Renal pelvis (tissue), 4 donors: ENCODE measurements around the gene KCNIP4. TPM values are rescaled to one million over a fixed set of nuclear protein-coding genes. Genes with fewer than 3 reads are reported as not detected.
"Not testable (repeated sequence)": the region's sequence is repeated elsewhere in the genome, so short reads cannot be mapped to it uniquely, and the experiment has no call there.

Source experiments
- DNase-seq: peaks from one replicate; pipeline ENCODE4 v3.0.0-alpha.2; 2013
- polyA plus RNA-seq, 3 donors: library from polyadenylated mRNA; unstranded; fragments of 120-200 nt; gene quantifications; one replicate each; pipeline ENCODE4 v1.2.1, GENCODE V29; 2013; ENCODE audit not compliant: insufficient read length in 3 of 3

The KCNIP4 gene
- polyA plus RNA-seq, 3 donors, result 9.3 to 12.2 (median 11.4) TPM

GRCh38 chr4:21374641-21375368 lies 573.8 kb downstream of the KCNIP4 start:
- DNase-seq, result no peak

GRCh38 chr4:21367567-21367966 lies 581.0 kb downstream of the KCNIP4 start:
- no peak for DNase-seq

GRCh38 chr4:21366840-21367239 lies 581.7 kb downstream of the KCNIP4 start:
- DNase-seq, result no peak

GRCh38 chr4:21366312-21366711 lies 582.3 kb downstream of the KCNIP4 start:
- no peak for DNase-seq

GRCh38 chr4:21363701-21364100 lies 584.9 kb downstream of the KCNIP4 start:
- DNase-seq, result no peak

- DNase-seq, result not testable (repeated sequence)
Measured at GRCh38 chr4:21352354-21352753, 596.2 kb downstream of the KCNIP4 start.

- no peak for DNase-seq
Measured at GRCh38 chr4:21347142-21347541, 601.4 kb downstream of the KCNIP4 start.

GRCh38 chr4:21327976-21328700 lies 620.4 kb downstream of the KCNIP4 start:
- DNase-seq, result no peak

GRCh38 chr4:21320034-21320433 lies 628.5 kb downstream of the KCNIP4 start:
- DNase-seq, result no peak

GRCh38 chr4:21307709-21308108 lies 640.9 kb downstream of the KCNIP4 start:
- no peak for DNase-seq

- DNase-seq, result no peak
Measured at GRCh38 chr4:21304540-21304887, 644.1 kb downstream of the KCNIP4 start.

GRCh38 chr4:21290562-21290961 lies 658.0 kb downstream of the KCNIP4 start:
- no peak for DNase-seq

- no peak for DNase-seq
Measured at GRCh38 chr4:21276046-21276445, 672.5 kb downstream of the KCNIP4 start.

GRCh38 chr4:21271439-21272052 lies 677.0 kb downstream of the KCNIP4 start:
- no peak for DNase-seq

GRCh38 chr4:21248331-21248730 lies 700.2 kb downstream of the KCNIP4 start:
- DNase-seq, result no peak

- no peak for DNase-seq
Measured at GRCh38 chr4:21242163-21242562, 706.4 kb downstream of the KCNIP4 start.

GRCh38 chr4:21226637-21227538 lies 721.7 kb downstream of the KCNIP4 start:
- DNase-seq, result no peak

GRCh38 chr4:21211846-21212245 lies 736.7 kb downstream of the KCNIP4 start:
- DNase-seq, result no peak

GRCh38 chr4:21209860-21210259 lies 738.7 kb downstream of the KCNIP4 start:
- no peak for DNase-seq

- no peak for DNase-seq
Measured at GRCh38 chr4:21205821-21206531, 742.6 kb downstream of the KCNIP4 start.

- DNase-seq, result no peak
Measured at GRCh38 chr4:21203416-21203815, 745.2 kb downstream of the KCNIP4 start.
